HG03135 (cell line): ENCODE data around the gene DUSP7.
"Not testable (repeated sequence)": the region's sequence is repeated elsewhere in the genome, so short reads cannot be mapped to it uniquely, and the experiment has no call there.

ENCODE experiments used
- ATAC-seq: cut with Tn5 transposase; IDR thresholded peaks from one replicate; pipeline ENCODE4 v1.9.1; 2021; ENCODE audit warnings: mild to moderate bottlenecking, moderate library complexity; ENCODE audit not compliant: unreplicated experiment

The DUSP7 gene

GRCh38 chr3:52051444-52051843 is 4.9 kb downstream of the DUSP7 start:
- ATAC-seq, result no peak

DNA sequence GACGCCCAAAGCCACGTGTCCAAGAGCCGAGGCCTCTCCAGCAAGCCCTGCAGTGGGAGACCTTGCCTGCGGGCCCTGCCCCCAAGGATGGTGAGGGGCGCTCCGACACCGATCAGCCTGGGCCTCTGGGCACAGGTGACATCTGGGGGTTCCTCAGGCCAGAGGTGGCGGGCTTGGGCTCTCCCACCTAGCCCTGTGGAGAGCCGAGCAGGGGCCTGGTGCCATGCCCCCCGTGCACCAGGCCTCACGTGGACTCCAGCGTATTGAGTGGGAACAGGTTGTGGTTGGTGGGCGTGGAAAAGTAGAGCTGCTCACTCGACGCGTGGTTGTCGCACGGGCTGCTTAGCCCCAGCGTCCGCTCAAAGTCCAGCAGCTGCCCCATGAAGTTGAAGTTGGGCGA is 5.8 kb downstream of the DUSP7 start:
- ATAC-seq, result no peak

DNA sequence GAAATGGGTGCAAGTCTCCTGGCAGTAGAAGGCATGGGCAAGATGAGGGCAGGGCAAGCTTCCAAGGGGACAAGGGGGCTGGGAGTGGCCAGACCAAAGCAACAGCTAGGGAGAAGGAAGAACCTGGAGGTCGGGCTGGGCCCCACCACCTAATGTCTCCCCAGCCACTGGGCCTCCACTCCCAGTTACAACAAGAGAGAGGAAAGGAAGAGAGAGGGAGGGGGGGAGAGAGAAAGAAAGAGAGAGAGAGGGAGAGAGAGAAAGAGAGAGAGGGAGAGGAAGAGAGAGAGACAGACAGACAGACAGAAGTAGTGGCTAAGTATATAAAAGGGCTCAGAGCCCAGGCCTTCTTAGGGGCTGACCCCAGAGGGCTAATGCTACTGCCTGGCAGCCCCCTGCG is 6.9 kb downstream of the DUSP7 start:
- no peak for ATAC-seq

DNA sequence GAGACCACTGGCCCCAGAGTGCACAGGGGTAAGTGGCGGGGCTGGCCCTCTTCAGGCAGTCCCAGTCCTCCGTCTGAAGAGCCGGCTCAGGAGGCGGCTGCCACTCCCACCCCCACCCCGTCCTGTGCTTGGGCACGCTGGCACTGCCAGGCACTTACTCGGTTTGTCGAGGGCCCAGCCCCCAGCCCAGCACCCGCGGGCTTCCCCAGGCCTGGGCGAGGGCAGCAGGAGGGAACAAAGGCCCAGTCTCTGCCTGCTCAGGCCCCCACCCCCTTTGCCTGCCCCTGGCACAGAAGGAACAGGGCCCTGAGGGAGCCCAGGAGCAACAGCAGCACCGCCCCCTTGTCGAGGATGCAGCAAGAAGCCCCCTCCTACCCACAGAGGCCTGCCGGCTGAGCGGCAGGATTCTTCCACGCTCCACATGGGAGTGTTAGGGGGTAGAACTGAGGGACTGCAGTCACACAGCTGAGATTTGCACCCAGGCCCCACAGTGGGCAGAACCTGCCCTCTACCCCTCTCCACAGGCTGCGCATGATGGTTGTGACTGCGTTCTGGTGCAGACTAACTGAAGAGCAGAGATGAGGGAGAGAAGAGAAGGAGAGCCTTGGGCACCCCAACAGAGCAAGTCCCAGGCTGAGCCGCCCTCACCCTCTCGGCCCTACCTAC is 8.9 kb downstream of the DUSP7 start:
- ATAC-seq, result no peak

DNA sequence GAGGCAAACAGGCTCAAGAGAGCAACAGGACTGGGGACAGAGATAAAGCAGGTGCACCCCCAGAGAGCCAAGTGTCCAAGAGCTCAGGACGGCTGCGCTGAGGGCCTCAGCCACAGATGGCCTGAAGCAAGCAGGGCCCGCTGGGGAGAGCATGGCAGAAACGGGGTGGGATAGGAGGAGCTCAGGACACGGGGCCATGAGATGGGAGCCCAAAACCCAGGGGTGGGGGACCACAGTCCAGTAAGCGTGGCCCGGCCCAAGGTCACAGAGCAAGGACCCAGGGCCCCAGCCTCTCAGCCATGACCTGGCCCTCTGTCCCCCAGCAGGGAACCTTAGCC is 9.5 kb downstream of the DUSP7 start:
- ATAC-seq, result no peak

GRCh38 chr3:52046186-52046901 is 10.0 kb downstream of the DUSP7 start:
- ATAC-seq, result no peak

DNA sequence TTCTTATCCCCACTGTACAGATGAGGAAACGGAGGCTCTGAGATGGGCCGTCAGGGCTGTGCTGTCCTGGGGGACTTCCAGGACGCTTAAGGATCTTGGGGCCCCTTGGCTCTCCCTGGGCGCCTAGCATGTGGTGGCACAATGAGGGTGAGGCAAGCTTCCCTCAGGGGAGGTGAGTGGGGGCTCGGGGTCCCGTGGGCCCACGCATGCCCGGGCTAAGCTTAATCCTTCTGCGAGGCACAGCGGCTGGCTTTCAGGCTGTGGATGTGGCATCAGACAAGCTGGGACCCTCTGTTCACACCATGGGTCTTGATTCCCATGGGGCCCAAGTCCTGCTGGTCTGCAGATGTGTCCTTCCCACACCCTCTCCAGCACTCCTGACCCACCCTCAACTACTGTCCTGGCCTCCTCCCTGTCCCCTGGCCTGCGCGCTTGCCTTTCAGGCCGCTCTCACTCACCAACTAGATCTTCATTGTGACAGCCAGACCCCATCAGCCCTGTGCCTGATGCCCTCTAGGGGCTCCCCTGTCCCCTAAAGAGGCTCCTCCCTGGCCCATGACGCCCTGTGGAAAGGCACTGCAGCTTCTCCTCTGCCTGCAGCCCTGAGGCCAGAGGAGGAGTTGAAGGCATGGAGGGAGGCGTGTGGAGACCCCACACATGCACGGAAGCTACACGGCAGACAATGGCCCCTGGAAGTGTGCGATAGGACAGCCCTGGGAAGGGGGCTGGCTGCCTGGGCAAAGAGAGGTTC is 11.3 kb downstream of the DUSP7 start:
- no peak for ATAC-seq

DNA sequence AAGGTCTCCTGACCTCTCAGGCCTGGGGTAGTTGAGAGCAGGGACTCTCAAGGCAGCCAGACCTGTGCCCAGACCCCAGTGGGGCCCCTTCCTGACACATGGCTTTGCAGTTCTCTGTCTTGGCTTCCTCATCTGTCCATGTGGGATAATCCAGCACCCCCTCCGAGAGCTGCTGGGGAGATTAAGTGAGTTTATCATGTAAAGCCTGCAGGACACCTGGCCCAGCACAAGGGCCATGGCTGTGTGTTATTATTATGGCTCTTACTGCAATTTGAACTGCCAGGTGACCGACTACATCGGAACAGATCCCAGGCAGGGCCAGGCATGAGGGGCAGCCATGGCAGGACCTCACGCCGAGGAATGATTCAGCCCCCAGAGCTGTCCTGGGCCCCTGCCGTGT is 12.6 kb downstream of the DUSP7 start:
- ATAC-seq, result no peak

GRCh38 chr3:52043039-52043438 is 13.3 kb downstream of the DUSP7 start:
- ATAC-seq, result not testable (repeated sequence)

DNA sequence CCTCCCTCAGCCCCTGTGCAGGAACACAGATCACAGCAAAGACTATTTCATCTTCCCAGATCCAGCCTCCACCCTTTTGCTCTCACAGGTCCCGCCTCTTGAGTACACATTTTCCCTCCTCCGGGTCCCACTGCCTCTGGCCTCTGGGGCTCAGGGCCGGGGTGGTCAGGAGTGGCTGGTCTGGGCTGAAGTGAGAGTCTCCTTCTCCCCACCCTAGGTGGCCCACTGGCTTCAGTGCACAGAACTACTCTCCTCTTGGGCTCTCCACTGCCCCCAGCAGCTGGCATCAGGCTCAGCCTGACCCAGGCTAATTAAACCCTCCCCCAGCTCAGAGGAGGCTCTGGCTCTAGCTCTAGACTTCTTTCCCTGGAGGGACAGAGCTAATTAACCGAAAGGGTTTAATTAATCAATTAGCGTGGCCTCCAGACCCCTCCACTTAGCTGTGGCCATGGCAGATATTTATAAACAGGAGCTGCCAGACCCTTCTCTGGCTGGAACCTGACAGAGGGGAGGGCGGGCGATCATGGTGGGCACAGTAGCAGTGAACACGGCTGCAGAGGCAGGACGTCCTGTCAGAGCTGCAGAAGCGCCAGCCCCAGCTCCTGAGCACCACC is 15.1 kb downstream of the DUSP7 start:
- ATAC-seq, result no peak

DNA sequence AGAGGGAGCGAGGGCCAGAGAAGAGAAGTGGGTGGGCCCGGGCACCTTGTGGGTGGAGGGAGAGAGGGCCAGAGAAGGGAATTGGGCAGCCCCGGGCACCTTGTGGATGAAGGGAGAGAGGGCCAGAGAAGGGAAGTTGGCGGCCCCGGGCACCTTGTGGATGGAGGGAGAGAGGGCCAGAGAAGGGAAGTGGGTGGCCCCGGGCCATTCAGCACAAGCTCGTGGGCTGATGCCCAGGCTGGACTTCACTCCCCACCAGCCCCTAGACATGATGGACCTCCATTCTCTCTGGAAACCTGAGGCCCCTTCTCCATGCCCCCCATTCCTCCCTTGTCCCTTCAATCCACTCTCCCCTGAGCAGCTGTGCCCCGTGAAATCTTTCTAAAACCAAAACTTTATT is 15.8 kb downstream of the DUSP7 start:
- ATAC-seq, result no peak

DNA sequence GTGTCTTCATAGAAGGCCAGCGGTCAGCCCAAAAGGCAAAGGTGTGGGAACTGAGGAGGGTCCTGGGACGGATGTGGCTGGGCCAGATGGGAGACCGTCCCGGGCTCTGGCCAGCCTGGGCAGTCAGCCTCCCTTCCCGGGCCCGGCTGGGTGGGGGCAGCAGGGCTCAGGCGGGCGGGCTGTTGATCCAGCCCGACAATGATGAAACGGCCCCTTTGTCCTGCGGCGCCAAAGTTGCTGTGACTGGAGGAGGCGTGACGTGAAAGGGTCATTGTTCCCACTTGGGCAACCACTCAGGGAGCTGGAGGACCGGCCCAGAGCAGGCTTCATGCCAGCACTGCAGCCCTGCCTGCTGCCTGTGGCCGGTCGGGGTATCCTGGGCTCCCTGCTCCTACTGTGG is 16.5 kb downstream of the DUSP7 start:
- no peak for ATAC-seq

- ATAC-seq, result no peak
Observed at GRCh38 chr3:52039426-52039825, 16.9 kb downstream of the DUSP7 start.

GRCh38 chr3:52038227-52038626 is 18.1 kb downstream of the DUSP7 start:
- no peak for ATAC-seq

GRCh38 chr3:52037291-52037690 is 19.1 kb downstream of the DUSP7 start:
- no peak for ATAC-seq

GRCh38 chr3:52036829-52037228 is 19.5 kb downstream of the DUSP7 start:
- no peak for ATAC-seq

GRCh38 chr3:52036222-52036694 is 20.1 kb downstream of the DUSP7 start:
- ATAC-seq, result no peak

DNA sequence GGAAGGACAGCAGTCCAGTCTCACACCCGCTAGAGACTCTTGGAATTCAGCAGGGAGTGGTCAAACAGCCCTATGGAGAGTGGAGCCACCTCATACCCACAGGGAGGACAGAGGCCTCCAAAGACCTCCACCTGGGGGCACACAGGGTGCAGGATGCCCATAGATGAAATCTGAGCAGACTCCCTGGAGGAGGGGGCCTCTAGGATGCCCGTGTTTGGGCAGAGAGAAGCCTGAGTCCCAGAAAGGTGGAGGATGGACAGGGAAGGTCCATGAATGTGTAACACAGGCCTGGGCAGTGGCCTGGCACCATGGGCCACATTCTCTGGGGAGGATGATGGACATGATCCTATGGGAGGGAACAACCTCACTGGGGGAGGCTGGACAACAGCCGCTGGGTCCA is 21.7 kb downstream of the DUSP7 start:
- no peak for ATAC-seq

DNA sequence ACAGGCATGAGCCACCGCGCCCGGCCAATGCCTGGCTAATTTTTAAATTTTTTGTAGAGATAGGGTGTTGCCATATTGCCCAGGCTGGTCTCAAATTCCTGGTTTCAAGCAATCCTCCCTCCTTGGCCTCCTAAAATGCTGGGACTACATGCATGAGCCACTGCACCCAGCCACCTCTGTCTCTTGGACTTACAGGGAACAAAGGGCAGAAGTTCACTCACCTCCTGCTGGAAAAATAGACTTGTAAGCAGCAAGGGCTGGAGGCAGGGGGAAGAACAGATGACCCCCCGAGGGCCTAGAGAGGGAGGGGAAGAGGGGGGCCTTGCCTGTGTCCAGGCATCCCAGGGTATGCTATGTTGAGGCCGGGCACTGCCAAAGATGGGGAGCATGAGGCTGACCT is 22.2 kb downstream of the DUSP7 start:
- ATAC-seq, result no peak

DNA sequence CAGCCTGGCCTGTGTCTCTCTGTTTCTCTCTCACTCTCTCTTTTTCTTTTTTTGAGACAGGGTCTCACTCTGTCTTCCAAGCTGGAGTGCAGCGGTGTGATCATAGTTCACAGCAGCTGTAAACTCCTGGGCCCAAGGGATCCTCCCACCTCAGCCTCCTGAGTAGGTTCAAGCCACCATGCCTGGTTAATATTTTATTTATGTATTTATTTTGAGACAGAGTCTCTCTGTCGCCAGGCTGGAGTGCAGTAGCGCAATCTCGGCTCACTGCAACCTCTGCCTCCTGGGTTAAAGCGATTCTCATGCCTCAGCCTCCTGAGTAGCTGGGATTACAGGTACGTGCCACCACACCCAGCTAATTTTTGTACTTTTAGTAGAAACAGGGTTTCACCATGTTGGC is 22.6 kb downstream of the DUSP7 start:
- ATAC-seq, result not testable (repeated sequence)

- ATAC-seq, result no peak
Observed at GRCh38 chr3:52032702-52033408, 23.5 kb downstream of the DUSP7 start.
